Adipose tissue (tissue), 3 donors: Measurements from ENCODE around the gene CDKAL1. TPM values are rescaled to one million over a fixed set of nuclear protein-coding genes. Genes with fewer than 3 reads are reported as not detected.

Experiments
- polyA plus RNA-seq, 3 donors: library from polyadenylated mRNA; stranded (reverse); fragments of 200-250 nt; gene quantifications; one replicate each; pipeline ENCODE4 v1.2.3, GENCODE V29; 2013
- donor health status: healthy with polysubstance abuse.
- donor health status: Bipolar disorder and iron deficiency.
- donor health status: healthy.

CDKAL1 gene
- polyA plus RNA-seq, 3 donors = 2.9 to 6.0 (median 3.6) TPM

Other genes with a start within 250 kb of the CDKAL1 start
- 1 to 10 TPM; 1.0 to 4.3 (median 3.8) TPM for gene E2F3, start 132.6 kb upstream of the CDKAL1 start, polyA plus RNA-seq